ENCODE measurements around the gene KAT5. TPM values are rescaled to one million over a fixed set of nuclear protein-coding genes. Genes with fewer than 3 reads are reported as not detected.
A peak's percentile ranks its signal among the peaks of the same experiment; 100 is the strongest.

The KAT5 gene
- total and polyA plus RNA-seq, 2 of the 13 experiments (the other 11 are each of a cell fraction or from before 2014, with no cell fraction given): 35.2 to 48.3 TPM

GRCh38 chr11:65736810-65737209 lies 24.8 kb downstream of the KAT5 start:
- in situ Hi-C loops (cut with HindIII; ENCODE audit: extremely low pct_ligation_motif_present, low pct_unique_long_range_greater_than_20kb): no loop called here
- peaks cover 16% of the 10 kb centered on the region for H3K9me3 ChIP-seq (ENCODE audit: low read length)
- H4K20me1 ChIP-seq (ENCODE audit: insufficient read depth, low read length): no peaks in the 10 kb centered on the region
- TF ChIP-seq ZNF879 (CRISPR knock-in tag; IDR thresholded peaks at IDR 0.05) (no peak), ZNF724P (CRISPR knock-in tag; IDR thresholded peaks at IDR 0.05; ENCODE audit: borderline replicate concordance) (0 out of 2 replicates have a peak, but pooled peaks have one; percentile 40)
- no peaks in the 10 kb centered on the region for H3K4me1 ChIP-seq (ENCODE audit: insufficient read depth, low read length)
- CTCF ChIA-PET (ENCODE audit: low intra/inter-chr PET ratio, low total read pairs): no interaction called here
- no peak overlapping the region for H3K27ac ChIP-seq (ENCODE audit: extremely low read length, insufficient read depth, low read length)
- POLR2A ChIA-PET: no interaction called here
- H3K9ac ChIP-seq (ENCODE audit: insufficient read depth, low read depth, low read length): no peak overlapping the region
- no peak overlapping the region for H2AFZ ChIP-seq (ENCODE audit: low read length)
- H3K4me3 ChIP-seq (replicated peaks in 1 of 3; ENCODE audit: insufficient read depth in 1 of 3, low read depth in 2 of 3, low read length in 3 of 3): no peak overlapping the region
- no peak overlapping the region for H3K4me2 ChIP-seq (ENCODE audit: low read depth, low read length)
- intact Hi-C loops (cut with micrococcal nuclease; ENCODE audit: unreplicated experiment): no loop called here
- FAIRE-seq: no peak
- BruUV-seq (replicated peaks): no TSS peak
- DNase-seq (ENCODE audit: low spot score): no peak
- ATAC-seq: no peak
- no peaks in the 10 kb centered on the region for H3K27me3 ChIP-seq (ENCODE audit: control insufficient read depth in 1 of 2, insufficient read depth in 2 of 2, low read length in 2 of 2)
- no peaks in the 10 kb centered on the region for H3K36me3 ChIP-seq (replicated peaks in 1 of 2; ENCODE audit: control insufficient read depth in 1 of 2, insufficient read depth in 2 of 2, low read length in 2 of 2)
- no peaks in the 10 kb centered on the region for H3K79me2 ChIP-seq (ENCODE audit: insufficient read depth, low read length)

DNA sequence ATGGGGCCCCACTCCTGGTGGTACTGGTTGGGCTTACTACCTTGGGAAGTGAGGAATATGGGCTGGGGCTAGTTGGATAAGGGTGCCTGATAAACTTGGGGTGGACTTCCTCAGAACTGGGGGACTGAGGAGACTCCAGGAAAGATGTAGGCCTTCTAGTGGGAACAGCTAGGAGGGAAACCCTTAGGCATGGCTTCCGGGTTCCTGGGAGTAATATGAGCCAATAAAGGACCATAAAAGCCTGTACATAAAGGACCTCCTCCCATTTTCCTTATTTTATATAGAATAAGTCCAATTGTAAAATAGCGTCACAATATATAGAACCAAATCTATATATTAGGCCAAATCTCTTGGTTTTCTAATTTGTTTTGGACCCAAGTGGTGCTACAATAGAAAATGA lies 27.0 kb downstream of the KAT5 start:
- POLR2A ChIA-PET: no interaction called here
- Histone ChIP-seq H2AFZ (ENCODE audit: low read length) (no peak overlapping the region), H3K4me2 (ENCODE audit: low read depth, low read length) (no peak overlapping the region), H4K20me1 (ENCODE audit: insufficient read depth, low read length) (no peaks in the 10 kb centered on the region), H3K27me3 (ENCODE audit: control insufficient read depth in 1 of 2, insufficient read depth in 2 of 2, low read length in 2 of 2) (no peaks in the 10 kb centered on the region), H3K27ac (ENCODE audit: extremely low read length, insufficient read depth, low read length) (no peak overlapping the region), H3K4me3 (replicated peaks in 1 of 3; ENCODE audit: insufficient read depth in 1 of 3, low read depth in 2 of 3, low read length in 3 of 3) (no peak overlapping the region), H3K9ac (ENCODE audit: insufficient read depth, low read depth, low read length) (no peak overlapping the region), H3K79me2 (ENCODE audit: insufficient read depth, low read length) (no peaks in the 10 kb centered on the region), H3K9me3 (ENCODE audit: low read length) (peaks cover 13% of the 10 kb centered on the region), H3K4me1 (ENCODE audit: insufficient read depth, low read length) (peaks cover 4% of the 10 kb centered on the region), H3K36me3 (replicated peaks in 1 of 2; ENCODE audit: control insufficient read depth in 1 of 2, insufficient read depth in 2 of 2, low read length in 2 of 2) (no peaks in the 10 kb centered on the region)
- DNase-seq (ENCODE audit: low spot score) (no peak), FAIRE-seq (no peak), ATAC-seq (no peak)
- BruUV-seq (replicated peaks): no TSS peak
- in situ Hi-C loops (cut with HindIII; ENCODE audit: extremely low pct_ligation_motif_present, low pct_unique_long_range_greater_than_20kb): no loop called here
- CTCF ChIA-PET (ENCODE audit: low intra/inter-chr PET ratio, low total read pairs): no interaction called here
- WGBS (ENCODE audit: low lambda C conversion rate): 45% methylated on average over 2 of the region's 2 CpGs
- intact Hi-C loops (cut with micrococcal nuclease; ENCODE audit: unreplicated experiment): no loop called here
- TF ChIP-seq ZBTB38 (CRISPR knock-in tag; IDR thresholded peaks at IDR 0.05): no peak
- TF ChIP-seq REL (CRISPR knock-in tag; conservative IDR thresholded peaks at IDR 0.05): no peak
- no peak for TF ChIP-seq ATRX (CRISPR knock-in tag; IDR thresholded peaks at IDR 0.05; ENCODE audit: borderline replicate concordance)
- no peak for TF ChIP-seq FIP1L1 (IDR thresholded peaks at IDR 0.05; ENCODE audit: borderline replicate concordance, insufficient read depth, low read depth, low read length)
- no peak for TF ChIP-seq ZNF343 (CRISPR knock-in tag; IDR thresholded peaks at IDR 0.05)
- no peak for TF ChIP-seq NONO (IDR thresholded peaks at IDR 0.05)
- no peak for TF ChIP-seq NONO (CRISPR knock-in tag; conservative IDR thresholded peaks at IDR 0.05)
- no peak for TF ChIP-seq DNMT1 (CRISPR knock-in tag; IDR thresholded peaks at IDR 0.05)
- no peak for TF ChIP-seq HNF1A (IDR thresholded peaks at IDR 0.05; ENCODE audit: low read depth)
- no peak for TF ChIP-seq HNF1A (CRISPR knock-in tag; IDR thresholded peaks at IDR 0.05; ENCODE audit: borderline replicate concordance)
- TF ChIP-seq, protein P1, sequence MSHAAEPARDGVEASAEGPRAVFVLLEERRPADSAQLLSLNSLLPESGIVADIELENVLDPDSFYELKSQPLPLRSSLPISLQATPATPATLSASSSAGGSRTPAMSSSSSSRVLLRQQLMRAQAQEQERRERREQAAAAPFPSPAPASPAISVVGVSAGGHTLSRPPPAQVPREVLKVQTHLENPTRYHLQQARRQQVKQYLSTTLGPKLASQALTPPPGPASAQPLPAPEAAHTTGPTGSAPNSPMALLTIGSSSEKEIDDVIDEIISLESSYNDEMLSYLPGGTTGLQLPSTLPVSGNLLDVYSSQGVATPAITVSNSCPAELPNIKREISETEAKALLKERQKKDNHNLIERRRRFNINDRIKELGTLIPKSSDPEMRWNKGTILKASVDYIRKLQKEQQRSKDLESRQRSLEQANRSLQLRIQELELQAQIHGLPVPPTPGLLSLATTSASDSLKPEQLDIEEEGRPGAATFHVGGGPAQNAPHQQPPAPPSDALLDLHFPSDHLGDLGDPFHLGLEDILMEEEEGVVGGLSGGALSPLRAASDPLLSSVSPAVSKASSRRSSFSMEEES (CRISPR knock-in tag; IDR thresholded peaks at IDR 0.05): no peak
